Measurements from ENCODE around the gene NAIF1.
"Not testable (repeated sequence)": the region's sequence is repeated elsewhere in the genome, so short reads cannot be mapped to it uniquely, and the experiment has no call there.

The NAIF1 gene

GRCh38 chr9:128084746-128085145 is 17.6 kb upstream of the NAIF1 start:
- DNase-seq = no peak

- DNase-seq = no peak
Measured at GRCh38 chr9:128082151-128082550, 15.0 kb upstream of the NAIF1 start.

- no peak for DNase-seq
Measured at GRCh38 chr9:128081056-128081455, 13.9 kb upstream of the NAIF1 start.

GRCh38 chr9:128080206-128080605 is 13.1 kb upstream of the NAIF1 start:
- no peak for DNase-seq

GRCh38 chr9:128078504-128079434 is 11.6 kb upstream of the NAIF1 start:
- DNase-seq = no peak

- DNase-seq = no peak
Measured at GRCh38 chr9:128077847-128078503, 10.9 kb upstream of the NAIF1 start.

GRCh38 chr9:128073253-128073886 is 6.2 kb upstream of the NAIF1 start:
- DNase-seq = no peak

- peak; percentile 81 to 82 for DNase-seq
Measured at GRCh38 chr9:128072144-128073021, 5.3 kb upstream of the NAIF1 start.

GRCh38 chr9:128071475-128071874 is 4.4 kb upstream of the NAIF1 start:
- DNase-seq = not testable (repeated sequence)

- no peak for DNase-seq
Measured at GRCh38 chr9:128070874-128071273, 3.8 kb upstream of the NAIF1 start.

- DNase-seq = peak; percentile 17 to 36
Measured at GRCh38 chr9:128068386-128069205, 1.5 kb upstream of the NAIF1 start.

GRCh38 chr9:128067645-128068385 is 695 bp upstream of the NAIF1 start, which contains the start of gene SLC25A25:
Gene SLC25A25, plus strand, starts transcription at chr9:128068232. Its CDS starts 88 bp downstream, at chr9:128068320.
- peak; percentile 97 for DNase-seq

- no peak for DNase-seq
Measured at GRCh38 chr9:128065907-128066712, 1.0 kb downstream of the NAIF1 start.

GRCh38 chr9:128062846-128063831 is 4.0 kb downstream of the NAIF1 start:
- DNase-seq = no peak

- DNase-seq = no peak
Measured at GRCh38 chr9:128062279-128062678, 4.8 kb downstream of the NAIF1 start.

- DNase-seq = peak; percentile 81 to 87
Measured at GRCh38 chr9:128061275-128061960, 5.7 kb downstream of the NAIF1 start.

- no peak for DNase-seq
Measured at GRCh38 chr9:128059365-128059983, 7.6 kb downstream of the NAIF1 start.
